Stimulated activated CD4-positive, alpha-beta T cell treated with anti-CD3 and anti-CD28 coated beads, TNF-alpha, amount 100 ng/mL, for 1 hour (primary cell): ENCODE data around the gene MAPK8IP1.

Source experiments
- DNase-seq, 3 donors: peaks; one replicate each; pipeline ENCODE4 v3.0.0-alpha.2; 2020; ENCODE audit warnings: low read depth in 3 of 3, low spot score in 1 of 3

Gene MAPK8IP1

DNA sequence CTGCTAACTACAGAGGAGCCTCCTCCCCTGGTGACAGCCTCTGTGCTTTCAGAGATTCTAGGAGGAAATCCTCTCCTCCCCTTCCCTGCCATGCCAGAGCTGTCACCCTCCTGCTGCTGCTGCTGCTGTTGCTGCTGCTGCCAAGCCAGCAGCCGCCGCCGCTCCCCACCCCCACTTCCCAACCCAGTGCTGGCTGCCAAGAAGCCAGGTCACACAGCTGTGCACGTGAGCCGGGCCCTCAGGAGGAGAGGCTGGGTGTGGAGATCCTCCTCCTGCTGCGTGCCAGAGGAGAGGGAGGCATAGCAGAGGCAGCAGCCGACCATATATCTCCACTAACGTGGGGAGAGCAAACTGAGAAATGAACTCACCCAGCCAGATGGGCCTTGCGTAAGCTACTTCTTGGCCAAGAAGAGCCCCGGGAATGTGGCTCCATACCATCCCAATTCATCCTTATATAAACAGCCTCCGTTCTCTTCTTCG lies 25.8 kb upstream of the MAPK8IP1 start:
- DNase-seq = no peak

- DNase-seq = no peak
Observed at GRCh38 chr11:45860348-45860747, 25.1 kb upstream of the MAPK8IP1 start.

DNA sequence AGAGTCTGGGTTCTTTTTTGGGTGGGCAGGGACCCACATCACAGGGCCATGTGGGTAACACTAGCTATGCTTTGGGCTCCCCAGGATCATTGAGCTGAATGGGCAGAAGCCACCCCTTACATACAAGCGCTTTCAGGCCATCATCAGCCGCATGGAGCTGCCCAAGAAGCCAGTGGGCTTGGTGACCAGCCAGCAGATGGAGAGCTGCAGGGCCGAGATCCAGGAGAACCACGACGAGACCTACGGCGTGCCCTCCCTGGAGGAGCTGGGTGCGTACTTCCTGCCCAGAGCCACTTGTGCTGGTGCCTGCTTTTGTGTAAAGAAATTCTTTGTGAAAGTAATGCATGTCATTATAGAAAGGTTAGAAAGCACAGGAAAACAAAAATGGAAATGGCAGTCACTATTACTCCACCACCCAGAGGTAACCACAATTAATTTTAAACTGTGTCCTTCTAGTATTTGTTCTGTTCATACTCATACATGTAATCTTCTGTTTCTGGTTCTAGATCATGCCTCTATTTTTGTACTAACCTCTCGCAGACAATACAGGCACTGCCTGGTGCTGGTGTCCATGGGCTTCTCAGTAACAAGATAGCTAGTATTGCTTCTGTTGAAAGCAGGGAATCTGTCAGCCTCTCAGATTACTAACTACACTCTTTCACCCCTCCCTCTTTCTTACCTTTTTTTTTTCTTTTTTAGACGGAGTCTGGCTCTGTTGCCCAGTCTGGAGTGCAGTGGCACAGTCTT lies 24.5 kb upstream of the MAPK8IP1 start:
- no peak for DNase-seq

DNA sequence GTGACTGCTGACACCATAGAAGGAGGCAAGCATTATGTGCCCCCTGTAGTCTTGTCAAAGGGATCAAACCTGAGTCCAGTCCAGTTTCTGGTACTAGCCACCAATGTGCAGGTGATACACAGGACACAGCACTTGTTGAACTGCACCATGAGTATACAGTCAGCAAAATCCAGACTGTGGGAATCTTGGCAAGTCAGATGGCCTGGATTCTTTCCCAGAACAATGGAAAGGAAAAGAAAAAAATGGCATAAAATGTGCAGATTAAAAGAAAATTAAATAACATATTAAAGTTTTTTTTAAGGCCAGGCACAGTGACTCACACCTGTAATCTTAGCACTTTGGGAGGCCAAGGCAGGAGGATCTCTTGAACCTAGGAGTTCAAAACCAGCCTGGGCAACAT lies 21.4 kb upstream of the MAPK8IP1 start:
- DNase-seq = no peak

DNA sequence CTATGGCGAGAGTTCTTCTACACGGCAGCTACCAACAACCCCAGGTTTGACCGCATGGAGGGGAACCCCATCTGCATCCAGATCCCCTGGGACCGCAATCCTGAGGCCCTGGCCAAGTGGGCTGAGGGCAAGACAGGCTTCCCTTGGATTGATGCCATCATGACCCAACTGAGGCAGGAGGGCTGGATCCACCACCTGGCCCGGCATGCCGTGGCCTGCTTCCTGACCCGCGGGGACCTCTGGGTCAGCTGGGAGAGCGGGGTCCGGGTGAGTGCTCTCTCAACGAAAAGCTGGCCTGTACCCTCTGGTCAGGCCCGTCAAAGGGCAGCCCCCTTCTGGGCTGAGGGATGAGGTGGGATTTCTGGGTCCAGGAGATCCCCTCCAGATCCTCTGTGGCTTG lies 15.9 kb upstream of the MAPK8IP1 start:
- no peak for DNase-seq

DNA sequence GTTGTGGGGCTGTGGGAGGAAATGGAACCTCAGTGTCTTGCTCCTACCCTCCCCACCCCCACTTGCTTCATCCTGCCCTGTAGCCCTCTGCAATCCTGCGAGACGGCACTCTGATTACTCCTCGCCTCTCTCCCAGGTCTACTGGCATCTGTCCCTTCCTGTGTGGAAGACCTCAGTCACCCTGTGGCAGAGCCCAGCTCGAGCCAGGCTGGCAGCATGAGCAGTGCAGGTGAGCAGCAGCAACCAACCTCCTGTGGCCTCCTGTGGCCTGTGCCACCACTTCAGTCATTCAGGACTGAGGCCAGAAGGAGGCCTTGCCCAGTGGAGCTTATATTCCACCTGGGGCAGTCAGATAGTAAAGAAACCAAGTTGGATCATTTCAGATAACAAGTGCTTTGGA lies 14.7 kb upstream of the MAPK8IP1 start:
- DNase-seq = no peak

DNA sequence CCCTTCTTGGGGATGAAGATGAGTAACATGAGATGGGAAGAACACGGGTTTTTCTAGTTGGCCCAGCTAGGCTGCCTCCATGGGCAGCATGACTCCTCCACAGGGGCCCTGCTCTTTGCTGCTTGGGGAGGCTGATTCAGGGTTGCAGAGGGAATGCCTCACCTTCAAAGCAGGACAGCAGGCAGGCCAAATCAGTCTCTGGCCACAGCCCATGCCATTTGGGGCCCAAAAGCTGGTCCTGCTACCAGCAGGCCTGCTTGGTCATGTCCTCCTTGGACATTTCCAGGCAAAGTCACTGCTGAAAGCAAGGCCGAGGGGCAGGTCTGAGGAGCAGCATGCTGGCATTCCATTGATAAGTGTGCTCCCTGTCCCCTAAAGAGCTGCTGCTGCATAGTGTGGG lies 13.8 kb upstream of the MAPK8IP1 start:
- DNase-seq = no peak

GRCh38 chr11:45872651-45873356 lies 12.6 kb upstream of the MAPK8IP1 start:
- DNase-seq = no peak

- no peak for DNase-seq
Observed at GRCh38 chr11:45876401-45876800, 9.1 kb upstream of the MAPK8IP1 start.

- DNase-seq = no peak
Observed at GRCh38 chr11:45877221-45877620, 8.2 kb upstream of the MAPK8IP1 start.

GRCh38 chr11:45877845-45878244 lies 7.6 kb upstream of the MAPK8IP1 start:
- DNase-seq = no peak

GRCh38 chr11:45879803-45880686 lies 5.4 kb upstream of the MAPK8IP1 start:
- no peak for DNase-seq

- DNase-seq = no peak
Observed at GRCh38 chr11:45880772-45881570, 4.5 kb upstream of the MAPK8IP1 start.

DNA sequence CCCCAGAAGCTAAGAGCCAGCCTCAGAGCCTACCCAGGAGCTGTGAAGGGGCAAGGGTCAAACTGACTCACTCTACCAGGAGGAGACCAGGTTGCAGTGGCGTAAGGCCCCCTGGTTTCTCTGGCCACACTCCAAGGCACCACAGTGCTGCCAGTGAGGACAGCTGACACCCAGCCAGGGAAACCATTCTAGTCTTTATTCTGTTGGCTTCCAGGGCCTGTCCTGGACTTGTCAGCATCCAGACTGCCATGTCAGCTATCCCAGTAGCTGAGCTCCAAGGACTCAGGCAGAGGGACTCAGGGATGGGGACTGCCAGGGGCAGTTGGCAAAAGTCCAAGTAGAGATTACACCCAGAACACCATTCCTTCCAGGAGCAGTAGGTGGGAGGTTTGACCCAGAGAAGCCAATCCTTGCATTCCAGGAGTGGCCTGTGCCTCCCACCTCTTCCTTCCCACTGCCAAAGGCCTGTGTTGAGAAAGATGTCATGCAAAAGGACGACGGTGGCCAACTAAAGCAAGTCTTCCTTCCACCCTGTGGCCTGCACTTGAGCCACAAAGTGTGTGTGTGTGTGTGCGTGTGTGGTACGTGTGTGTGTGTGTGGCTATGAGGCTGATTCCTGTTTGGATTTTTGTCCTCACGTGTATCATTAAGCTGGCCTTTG lies 3.6 kb upstream of the MAPK8IP1 start:
- no peak for DNase-seq

DNA sequence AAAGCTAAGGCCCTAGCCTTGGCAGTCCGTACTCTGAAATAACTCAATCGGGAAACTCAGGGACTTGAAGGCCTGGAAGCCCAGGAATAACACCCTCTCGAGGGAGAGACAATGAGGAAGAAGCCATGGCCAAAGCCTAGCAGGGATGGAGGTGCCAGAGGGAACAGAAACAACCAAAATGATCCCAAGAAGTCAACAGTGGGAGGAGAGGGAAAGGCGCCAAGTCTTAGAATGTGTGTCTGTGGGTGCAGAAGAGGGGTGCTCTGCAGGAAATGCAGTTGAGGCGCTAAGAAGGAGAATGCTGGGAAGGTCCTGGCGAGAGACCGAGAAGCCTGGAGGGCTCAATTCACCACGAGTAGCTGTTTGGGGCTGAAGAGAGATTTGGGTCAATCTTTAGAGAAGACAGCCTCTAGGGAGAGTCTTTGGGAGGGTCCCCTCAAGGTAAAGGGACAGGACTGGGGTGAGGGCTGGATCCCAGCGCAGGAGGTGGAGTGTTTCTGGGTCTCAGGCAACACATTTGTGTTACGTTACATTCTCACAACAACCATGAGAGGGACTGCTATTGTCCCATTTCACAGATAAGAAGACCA lies 760 bp upstream of the MAPK8IP1 start:
- DNase-seq = no peak

DNA sequence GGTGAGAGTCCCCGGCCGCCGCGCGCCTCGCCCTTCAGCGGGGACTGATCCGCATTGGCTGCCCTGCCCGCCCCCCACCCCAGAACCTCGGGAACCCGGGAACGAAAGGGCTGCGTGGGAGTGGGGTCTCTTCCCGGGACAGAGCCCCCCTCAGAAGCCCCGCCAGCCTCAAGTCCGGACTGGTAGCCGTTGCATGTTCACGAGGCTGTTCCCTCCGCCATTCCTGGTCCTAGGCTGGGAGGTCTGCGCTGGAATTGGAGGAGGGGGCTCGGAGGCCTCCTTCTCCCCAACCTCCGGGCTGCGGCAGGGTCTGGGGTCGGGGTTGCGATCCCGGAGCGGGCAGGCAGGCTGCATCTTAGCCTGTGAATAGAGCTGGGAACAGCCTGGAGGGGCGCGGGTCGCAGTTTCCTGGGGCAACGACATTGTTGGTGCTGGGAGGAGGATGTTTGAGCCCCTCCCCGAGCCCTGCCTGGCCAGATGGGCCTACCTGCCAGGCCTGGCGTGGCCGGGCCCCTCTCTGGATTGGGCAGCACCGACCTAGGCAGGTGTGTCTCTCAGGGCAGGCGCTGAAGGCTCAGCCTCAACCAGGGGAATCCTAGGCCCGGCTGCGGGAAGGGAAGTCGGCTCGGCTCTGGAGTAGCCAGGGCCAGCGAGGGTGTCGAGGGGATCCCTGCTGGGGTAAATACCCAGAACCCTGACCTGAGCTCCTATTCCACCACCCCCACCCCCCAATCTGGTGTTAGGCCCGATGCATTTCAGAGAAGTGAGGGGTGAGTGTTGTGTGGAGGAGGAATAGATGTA lies 670 bp downstream of the MAPK8IP1 start:
- DNase-seq = no peak

GRCh38 chr11:45886816-45887520 lies 1.5 kb downstream of the MAPK8IP1 start:
- no peak for DNase-seq

DNA sequence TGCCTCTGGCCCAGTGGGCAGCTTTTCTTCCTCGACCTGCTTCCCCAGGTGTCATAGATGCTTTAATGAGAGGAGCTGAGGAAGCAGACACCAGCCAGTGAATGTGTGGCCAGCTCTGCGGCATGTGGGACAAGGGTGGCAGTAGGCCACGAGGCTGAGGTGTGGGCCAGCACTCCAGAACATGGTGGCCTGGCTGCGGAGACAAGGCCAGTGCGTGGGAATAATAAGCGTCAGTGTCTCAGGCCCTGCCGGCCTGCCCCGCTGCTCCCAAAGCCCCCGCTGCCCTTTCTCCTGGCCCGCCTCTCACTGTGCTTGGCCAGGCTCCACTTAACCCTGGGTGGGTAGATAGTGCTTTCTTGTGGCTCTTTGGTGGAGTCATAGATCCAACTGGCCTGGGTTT lies 2.1 kb downstream of the MAPK8IP1 start:
- DNase-seq = no peak

DNA sequence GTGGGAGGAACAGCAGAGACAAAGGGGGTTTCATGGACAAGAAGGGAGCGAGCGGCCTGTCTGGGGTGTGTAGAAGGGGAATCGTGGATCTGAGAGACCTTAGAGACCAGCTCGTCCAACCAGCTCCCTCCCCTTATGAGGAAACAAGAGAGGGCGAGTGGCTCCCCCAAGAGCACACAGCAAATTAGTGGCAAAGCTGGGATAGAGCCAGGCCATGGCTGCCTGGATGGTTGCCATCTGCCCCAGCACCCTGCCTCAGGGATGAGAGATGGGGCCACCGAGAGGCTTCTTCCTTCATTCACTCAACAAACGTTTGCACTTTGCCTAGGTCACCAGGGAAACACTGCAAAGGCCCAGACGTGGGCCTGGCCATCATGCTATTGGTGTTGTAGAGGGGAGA lies 4.1 kb downstream of the MAPK8IP1 start:
- no peak for DNase-seq
